ENCODE data around the gene SRGAP3. TPM values are rescaled to one million over a fixed set of nuclear protein-coding genes. Genes with fewer than 3 reads are reported as not detected.

The SRGAP3 gene
- total RNA-seq, 5 donors from 2014 or later (not counting 1 experiment from before 2014, with no cell fraction given): 1.4 to 4.4 (median 2.8) TPM

DNA sequence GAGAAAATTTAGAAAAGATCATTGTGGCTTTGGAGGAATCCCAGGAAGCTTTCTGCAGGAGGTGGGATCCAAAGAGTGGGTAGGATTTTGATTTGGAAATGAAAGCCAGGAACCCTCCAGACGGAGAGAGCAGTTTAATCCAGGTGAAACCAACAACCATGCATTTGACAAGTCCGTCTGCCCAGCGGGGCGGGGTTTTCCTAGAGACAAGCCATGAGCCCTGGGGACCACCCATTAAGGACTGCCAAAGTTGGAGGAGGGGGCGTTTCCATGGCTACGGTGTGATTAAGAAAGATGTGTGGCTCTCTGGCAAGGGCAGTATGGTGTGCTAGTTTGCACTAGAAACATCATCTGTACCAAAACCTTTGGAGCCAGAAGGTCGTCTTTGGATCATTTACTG, 53.4 kb downstream of the SRGAP3 start:
- no peaks in the 10 kb centered on the region for H3K9me3 ChIP-seq
- 80% methylated on average over 1 of the region's 7 CpGs for WGBS (ENCODE audit: insufficient coverage)
- Mint-ChIP-seq H3K4me1 (no peaks in the 10 kb centered on the region), H3K4me3 (no peak overlapping the region), H3K27ac (no peak overlapping the region), H3K27me3 (no peaks in the 10 kb centered on the region), H3K9me3 (no peaks in the 10 kb centered on the region), H3K36me3 (no peaks in the 10 kb centered on the region)
- H3K4me1 ChIP-seq (ENCODE audit: control insufficient read depth in 1 of 2, extremely low read depth in 1 of 2, insufficient read depth in 2 of 2, low read length in 2 of 2): no peaks in the 10 kb centered on the region
- ChIA-PET POLR2A (no interaction called here), CTCF (no interaction called here)
- ATAC-seq (replicated peaks in 1 of 4) (no peak), DNase-seq (no peak)
- H3K4me3 ChIP-seq (ENCODE audit: control insufficient read depth in 1 of 2, extremely low read depth in 1 of 2, low read length in 1 of 2): no peak overlapping the region
- H3K27me3 ChIP-seq (replicated peaks in 1 of 2; ENCODE audit: control insufficient read depth in 2 of 2, extremely low read depth in 1 of 2, insufficient read depth in 2 of 2, low read length in 1 of 2): peaks cover 0 to 3% of the 10 kb centered on the region in 2 experiments
- no peaks in the 10 kb centered on the region for H3K36me3 ChIP-seq (ENCODE audit: control insufficient read depth in 2 of 2, extremely low read depth in 1 of 2, insufficient read depth in 1 of 2, low read length in 1 of 2)
- no peak overlapping the region for H3K27ac ChIP-seq (ENCODE audit: low read length)

DNA sequence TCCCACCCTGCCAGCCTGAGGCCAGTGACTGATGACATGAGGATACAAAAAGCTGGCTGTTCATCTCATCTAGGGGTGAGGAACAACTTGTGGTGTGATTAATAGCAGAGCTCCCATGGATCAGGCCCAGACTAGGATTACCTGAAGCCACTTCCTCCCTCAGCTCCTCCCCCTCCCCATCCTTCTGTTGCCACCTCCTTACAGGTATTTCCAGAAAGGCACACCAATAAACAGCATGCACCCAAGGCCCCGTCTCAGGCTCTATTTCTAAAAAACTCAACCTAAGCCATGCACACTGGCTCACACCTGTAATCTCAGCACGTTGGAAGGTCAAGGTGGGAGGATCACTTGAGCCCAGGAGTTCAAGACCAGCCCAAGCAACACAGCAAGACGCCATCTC, 54.1 kb downstream of the SRGAP3 start:
- POLR2A ChIA-PET: no interaction called here
- no peaks in the 10 kb centered on the region for H3K4me1 Mint-ChIP-seq
- H3K4me1 ChIP-seq (ENCODE audit: control insufficient read depth in 1 of 2, extremely low read depth in 1 of 2, insufficient read depth in 2 of 2, low read length in 2 of 2): no peaks in the 10 kb centered on the region
- CTCF ChIA-PET: no interaction called here
- no peaks in the 10 kb centered on the region for H3K36me3 Mint-ChIP-seq
- no peak overlapping the region for H3K4me3 Mint-ChIP-seq
- no peaks in the 10 kb centered on the region for H3K9me3 Mint-ChIP-seq
- peaks cover 0 to 3% of the 10 kb centered on the region in 2 experiments for H3K27me3 ChIP-seq (replicated peaks in 1 of 2; ENCODE audit: control insufficient read depth in 2 of 2, extremely low read depth in 1 of 2, insufficient read depth in 2 of 2, low read length in 1 of 2)
- ATAC-seq (replicated peaks in 1 of 4): no peak
- no peaks in the 10 kb centered on the region for H3K36me3 ChIP-seq (ENCODE audit: control insufficient read depth in 2 of 2, extremely low read depth in 1 of 2, insufficient read depth in 1 of 2, low read length in 1 of 2)
- H3K27ac Mint-ChIP-seq: no peak overlapping the region
- WGBS (ENCODE audit: insufficient coverage): 100% methylated on average over 1 of the region's 3 CpGs
- H3K27me3 Mint-ChIP-seq: no peaks in the 10 kb centered on the region
- no peak for DNase-seq
- H3K27ac ChIP-seq (ENCODE audit: low read length): no peak overlapping the region
- no peak overlapping the region for H3K4me3 ChIP-seq (ENCODE audit: control insufficient read depth in 1 of 2, extremely low read depth in 1 of 2, low read length in 1 of 2)
- H3K9me3 ChIP-seq: no peaks in the 10 kb centered on the region

DNA sequence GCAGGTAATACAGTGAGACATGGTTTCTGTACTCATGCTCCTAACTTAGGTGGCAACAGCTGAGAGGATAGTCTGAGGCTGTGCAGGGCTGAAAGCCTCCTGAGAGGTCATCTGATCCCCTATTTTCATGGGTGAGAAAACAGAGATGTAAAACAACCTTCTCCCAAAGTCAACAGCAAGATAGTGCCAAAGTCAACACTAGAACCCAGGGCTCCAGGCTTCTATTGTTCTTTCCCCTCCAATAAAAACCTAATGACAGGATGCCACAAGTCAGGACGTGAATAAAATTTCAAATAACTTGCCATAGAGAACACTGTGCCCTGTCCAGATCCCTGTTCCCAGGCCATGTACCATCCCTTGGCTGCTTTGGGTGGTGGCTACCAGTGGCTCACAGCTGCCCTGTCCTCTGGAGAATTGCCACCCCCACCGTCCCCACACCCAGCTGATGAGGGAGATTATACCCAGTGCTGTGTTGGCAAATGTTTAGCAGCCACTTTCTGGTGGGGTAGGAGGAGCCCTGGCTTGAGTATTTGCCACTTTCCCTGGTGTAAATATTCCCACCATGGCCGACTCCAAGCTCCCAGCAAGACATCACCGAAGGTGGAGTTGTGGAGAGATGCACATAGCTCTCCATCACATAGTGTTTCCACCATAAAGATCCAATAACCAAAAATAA, 54.8 kb downstream of the SRGAP3 start:
- Mint-ChIP-seq H3K4me1 (no peaks in the 10 kb centered on the region), H3K27ac (no peak overlapping the region), H3K27me3 (no peaks in the 10 kb centered on the region), H3K4me3 (no peak overlapping the region), H3K9me3 (no peaks in the 10 kb centered on the region), H3K36me3 (no peaks in the 10 kb centered on the region)
- ATAC-seq (replicated peaks in 1 of 4): no peak
- Histone ChIP-seq H3K27ac (ENCODE audit: low read length) (no peak overlapping the region), H3K4me1 (ENCODE audit: control insufficient read depth in 1 of 2, extremely low read depth in 1 of 2, insufficient read depth in 2 of 2, low read length in 2 of 2) (no peaks in the 10 kb centered on the region), H3K27me3 (replicated peaks in 1 of 2; ENCODE audit: control insufficient read depth in 2 of 2, extremely low read depth in 1 of 2, insufficient read depth in 2 of 2, low read length in 1 of 2) (peaks cover 0 to 3% of the 10 kb centered on the region in 2 experiments), H3K4me3 (ENCODE audit: control insufficient read depth in 1 of 2, extremely low read depth in 1 of 2, low read length in 1 of 2) (no peak overlapping the region), H3K9me3 (no peaks in the 10 kb centered on the region), H3K36me3 (ENCODE audit: control insufficient read depth in 2 of 2, extremely low read depth in 1 of 2, insufficient read depth in 1 of 2, low read length in 1 of 2) (no peaks in the 10 kb centered on the region)
- ChIA-PET POLR2A (no interaction called here), CTCF (no interaction called here)
- no peak for DNase-seq
- WGBS (ENCODE audit: insufficient coverage): no CpG with 5 or more reads among the region's 4 CpGs

DNA sequence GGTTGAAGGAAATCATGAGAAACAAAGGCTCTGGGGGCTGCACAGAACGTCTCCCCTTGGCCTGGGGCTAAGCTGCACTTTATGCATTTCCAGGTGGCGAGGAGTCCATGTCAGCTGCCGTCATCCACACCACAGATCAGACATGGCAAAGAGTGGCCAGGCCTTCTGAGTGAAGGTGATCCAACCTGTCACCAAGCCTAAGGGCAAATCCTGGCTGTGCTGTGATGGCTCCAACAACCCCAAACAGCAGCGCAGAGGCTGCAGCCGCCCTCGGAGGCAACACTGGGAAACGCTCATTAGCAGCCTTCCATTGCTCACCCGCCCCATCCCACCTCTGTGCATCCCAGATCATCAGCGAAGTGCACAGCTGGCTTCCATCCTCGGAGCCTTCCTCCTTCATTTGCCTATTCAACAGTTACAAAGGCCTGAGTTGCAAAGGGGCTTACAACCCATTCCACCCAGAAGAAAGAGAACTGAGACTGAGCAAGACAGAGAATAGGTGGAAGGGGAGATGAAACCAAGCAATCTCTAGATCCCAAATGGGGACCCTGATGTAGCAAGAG, 55.7 kb downstream of the SRGAP3 start:
- H3K9me3 ChIP-seq: no peaks in the 10 kb centered on the region
- no peak for DNase-seq
- no peak overlapping the region for H3K27ac Mint-ChIP-seq
- H3K4me1 Mint-ChIP-seq: no peaks in the 10 kb centered on the region
- no peak overlapping the region for H3K4me3 ChIP-seq (ENCODE audit: control insufficient read depth in 1 of 2, extremely low read depth in 1 of 2, low read length in 1 of 2)
- H3K4me3 Mint-ChIP-seq: no peak overlapping the region
- peaks cover 0 to 3% of the 10 kb centered on the region in 2 experiments for H3K27me3 ChIP-seq (replicated peaks in 1 of 2; ENCODE audit: control insufficient read depth in 2 of 2, extremely low read depth in 1 of 2, insufficient read depth in 2 of 2, low read length in 1 of 2)
- no peaks in the 10 kb centered on the region for H3K9me3 Mint-ChIP-seq
- no peak overlapping the region for H3K27ac ChIP-seq (ENCODE audit: low read length)
- no peaks in the 10 kb centered on the region for H3K36me3 ChIP-seq (ENCODE audit: control insufficient read depth in 2 of 2, extremely low read depth in 1 of 2, insufficient read depth in 1 of 2, low read length in 1 of 2)
- H3K36me3 Mint-ChIP-seq: no peaks in the 10 kb centered on the region
- ChIA-PET CTCF (no interaction called here), POLR2A (no interaction called here)
- 94% methylated on average over 8 of the region's 10 CpGs for WGBS (ENCODE audit: insufficient coverage)
- no peaks in the 10 kb centered on the region for H3K4me1 ChIP-seq (ENCODE audit: control insufficient read depth in 1 of 2, extremely low read depth in 1 of 2, insufficient read depth in 2 of 2, low read length in 2 of 2)
- H3K27me3 Mint-ChIP-seq: no peaks in the 10 kb centered on the region
- no peak for ATAC-seq (replicated peaks in 1 of 4)

DNA sequence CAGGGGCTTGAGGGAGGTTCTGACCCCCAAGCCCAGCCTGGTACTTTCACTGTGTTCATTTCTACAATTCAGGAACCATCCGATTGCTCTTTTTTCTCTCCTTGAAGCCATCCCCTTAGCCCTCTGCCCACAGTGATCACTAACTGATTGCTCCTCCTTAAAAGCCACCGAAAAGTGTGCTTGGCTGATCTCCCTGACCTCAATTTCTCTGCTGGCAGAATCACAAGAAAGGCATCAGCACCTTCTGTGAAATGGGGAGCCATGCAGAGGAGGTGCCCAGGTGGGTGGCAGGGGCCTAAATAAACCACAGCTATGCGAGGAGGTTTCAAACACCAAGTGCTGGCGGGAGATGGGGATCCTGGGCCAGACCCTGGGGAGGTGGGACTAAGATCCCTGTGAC, 56.2 kb downstream of the SRGAP3 start:
- no peak overlapping the region for H3K4me3 Mint-ChIP-seq
- CTCF ChIA-PET: no interaction called here
- WGBS (ENCODE audit: insufficient coverage): 81% methylated on average over 4 of the region's 4 CpGs

DNA sequence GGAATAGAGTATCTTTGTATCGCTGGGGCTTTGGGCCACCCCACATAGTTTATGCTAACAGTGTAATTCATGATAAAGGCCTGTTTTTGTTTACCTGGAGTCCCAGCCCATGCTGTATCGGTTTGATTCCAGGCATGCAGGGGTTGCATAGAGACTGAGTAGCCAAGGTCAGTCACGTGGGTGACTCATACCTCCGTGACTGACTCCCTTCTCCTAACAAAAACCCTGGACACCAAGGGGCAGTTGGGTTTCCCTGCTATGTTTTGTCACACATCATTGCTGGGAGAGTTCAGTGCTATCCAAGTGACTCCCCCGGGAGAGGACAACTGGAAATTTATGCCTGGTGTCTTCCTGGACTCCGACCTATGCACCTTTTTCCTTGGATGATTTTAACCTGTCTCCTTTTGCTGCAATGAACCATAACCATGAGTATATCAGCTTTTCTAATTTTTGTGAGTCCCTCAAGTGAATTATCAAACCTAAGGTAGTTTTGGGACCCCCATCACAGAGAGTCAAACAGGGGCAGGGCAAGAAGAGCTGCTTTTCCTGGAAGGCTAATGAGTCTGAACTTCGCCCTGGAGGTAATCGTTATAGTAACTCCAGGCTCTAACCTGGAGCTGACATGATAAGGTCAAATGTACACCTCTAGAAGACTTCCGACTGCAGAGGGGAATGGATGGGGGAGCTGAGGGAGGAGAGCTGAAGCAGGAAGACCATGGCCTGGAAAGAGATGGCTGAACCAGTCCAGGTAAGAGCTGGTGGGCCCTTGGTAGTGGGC, 57.0 kb downstream of the SRGAP3 start:
- Mint-ChIP-seq H3K4me3 (no peak overlapping the region), H3K4me1 (no peaks in the 10 kb centered on the region), H3K36me3 (no peaks in the 10 kb centered on the region), H3K27ac (no peak overlapping the region), H3K27me3 (peaks cover 0 to 5% of the 10 kb centered on the region in 2 donors), H3K9me3 (no peaks in the 10 kb centered on the region)
- H3K4me3 ChIP-seq (ENCODE audit: control insufficient read depth in 1 of 2, extremely low read depth in 1 of 2, low read length in 1 of 2): no peak overlapping the region
- H3K36me3 ChIP-seq (ENCODE audit: control insufficient read depth in 2 of 2, extremely low read depth in 1 of 2, insufficient read depth in 1 of 2, low read length in 1 of 2): no peaks in the 10 kb centered on the region
- no peak for DNase-seq
- ATAC-seq (replicated peaks in 1 of 4): no peak
- POLR2A ChIA-PET: no interaction called here
- CTCF ChIA-PET: no interaction called here
- 88% methylated on average over 7 of the region's 9 CpGs for WGBS (ENCODE audit: insufficient coverage)
- peaks cover 0 to 3% of the 10 kb centered on the region in 2 experiments for H3K27me3 ChIP-seq (replicated peaks in 1 of 2; ENCODE audit: control insufficient read depth in 2 of 2, extremely low read depth in 1 of 2, insufficient read depth in 2 of 2, low read length in 1 of 2)
- no peaks in the 10 kb centered on the region for H3K9me3 ChIP-seq
- no peaks in the 10 kb centered on the region for H3K4me1 ChIP-seq (ENCODE audit: control insufficient read depth in 1 of 2, extremely low read depth in 1 of 2, insufficient read depth in 2 of 2, low read length in 2 of 2)
- H3K27ac ChIP-seq (ENCODE audit: low read length): no peak overlapping the region

More for the DNA sequence above, 56.2 kb downstream of the SRGAP3 start:
- peaks cover 0 to 3% of the 10 kb centered on the region in 2 experiments for H3K27me3 ChIP-seq (replicated peaks in 1 of 2; ENCODE audit: control insufficient read depth in 2 of 2, extremely low read depth in 1 of 2, insufficient read depth in 2 of 2, low read length in 1 of 2)
- ATAC-seq (replicated peaks in 1 of 4): no peak
- H3K4me1 Mint-ChIP-seq: no peaks in the 10 kb centered on the region
- no peaks in the 10 kb centered on the region for H3K36me3 ChIP-seq (ENCODE audit: control insufficient read depth in 2 of 2, extremely low read depth in 1 of 2, insufficient read depth in 1 of 2, low read length in 1 of 2)
- no peaks in the 10 kb centered on the region for H3K9me3 Mint-ChIP-seq
- H3K27ac ChIP-seq (ENCODE audit: low read length): no peak overlapping the region
- H3K9me3 ChIP-seq: no peaks in the 10 kb centered on the region
- H3K4me1 ChIP-seq (ENCODE audit: control insufficient read depth in 1 of 2, extremely low read depth in 1 of 2, insufficient read depth in 2 of 2, low read length in 2 of 2): no peaks in the 10 kb centered on the region
- no peaks in the 10 kb centered on the region for H3K36me3 Mint-ChIP-seq
- H3K27me3 Mint-ChIP-seq: no peaks in the 10 kb centered on the region
- no peak for DNase-seq
- no peak overlapping the region for H3K4me3 ChIP-seq (ENCODE audit: control insufficient read depth in 1 of 2, extremely low read depth in 1 of 2, low read length in 1 of 2)
- POLR2A ChIA-PET: no interaction called here
- no peak overlapping the region for H3K27ac Mint-ChIP-seq
